MM.1S (cell line): Measurements from ENCODE around the gene LRRC19.

Source experiments
- DNase-seq: peaks from one replicate; pipeline ENCODE4 v3.0.0-alpha.2; 2015
- H2AFZ ChIP-seq: fragments of 300-600 bp; sonication (generic); 2 replicates; pipeline ENCODE4 v1.6.0; 2016; ENCODE audit warnings: antibody characterized with exemption, low read length
- H3F3A ChIP-seq: fragments of 300-600 bp; sonication (generic); 2 replicates; pipeline ENCODE4 v1.6.1; 2016; ENCODE audit warnings: mild to moderate bottlenecking, antibody characterized with exemption, low read length, moderate library complexity, mixed read lengths; ENCODE audit not compliant: insufficient read depth
- H3K27ac ChIP-seq: fragments of 300-600 bp; sonication (generic); 2 replicates; pipeline ENCODE4 v1.5.1; 2016; ENCODE audit warnings: mild to moderate bottlenecking, low read length
- H3K27me3 ChIP-seq: fragments of 300-600 bp; sonication (generic); replicated peaks from 2 replicates; pipeline ENCODE4 v1.6.0; 2016; ENCODE audit warnings: low read length; ENCODE audit not compliant: insufficient read depth
- H3K36me3 ChIP-seq: fragments of 300-600 bp; sonication (generic); replicated peaks from 2 replicates; pipeline ENCODE4 v1.6.1; 2016; ENCODE audit warnings: mild to moderate bottlenecking, low read length, mixed read lengths; ENCODE audit not compliant: insufficient read depth
- H3K4me1 ChIP-seq: fragments of 300-600 bp; sonication (generic); 2 replicates; pipeline ENCODE4 v1.6.1; 2016; ENCODE audit warnings: low read length, mixed read lengths
- H3K4me2 ChIP-seq: fragments of 300-600 bp; sonication (generic); 2 replicates; pipeline ENCODE4 v1.6.0; 2016; ENCODE audit warnings: low read depth, low read length
- H3K4me3 ChIP-seq: fragments of 300-600 bp; sonication (generic); 2 replicates; pipeline ENCODE4 v1.5.1; 2016; ENCODE audit warnings: low read length, mixed read lengths
- H3K79me2 ChIP-seq: fragments of 300-600 bp; sonication (generic); 2 replicates; pipeline ENCODE4 v1.6.1; 2016; ENCODE audit warnings: mixed run types, low read length, mixed read lengths
- H3K9ac ChIP-seq: fragments of 300-600 bp; sonication (generic); 2 replicates; pipeline ENCODE4 v1.6.1; 2016; ENCODE audit warnings: low read length, mixed read lengths
- H3K9me2 ChIP-seq: fragments of 300-600 bp; sonication (generic); replicated peaks from 2 replicates; pipeline ENCODE4 v1.6.1; 2016; ENCODE audit warnings: mild to moderate bottlenecking, low read length, mixed read lengths; ENCODE audit not compliant: insufficient read depth
- H3K9me3 ChIP-seq: fragments of 300-600 bp; sonication (generic); replicated peaks from 2 replicates; pipeline ENCODE4 v1.6.1; 2016; ENCODE audit warnings: mild to moderate bottlenecking, low read length, mixed read lengths; ENCODE audit not compliant: insufficient read depth
- H4K20me1 ChIP-seq: fragments of 300-600 bp; sonication (generic); 2 replicates; pipeline ENCODE4 v1.6.1; 2016; ENCODE audit warnings: mild to moderate bottlenecking, low read length, moderate library complexity, mixed read lengths; ENCODE audit not compliant: insufficient read depth
- CTCF ChIP-seq: fragments of 300-600 bp; sonication (generic); IDR thresholded peaks from 2 replicates; pipeline ENCODE4 v1.5.1; 2016; ENCODE audit warnings: antibody characterized with exemption, low read length, mixed read lengths
- EZH2 ChIP-seq: fragments of 300-600 bp; sonication (generic); optimal IDR thresholded peaks from 2 replicates; pipeline ENCODE3; 2017; ENCODE audit warnings: low read depth, mild to moderate bottlenecking, antibody characterized with exemption, low read length, mixed read lengths
- EZH2phosphoT487 ChIP-seq: fragments of 300-600 bp; sonication (generic); IDR thresholded peaks from 2 replicates; pipeline ENCODE4 v1.6.1; 2018; ENCODE audit warnings: antibody characterized with exemption, low read length

Gene LRRC19

GRCh38 chr9:26955921-26956859, 49.3 kb downstream of the LRRC19 start, which contains the start of gene IFT74:
Gene IFT74 (plus strand): TSS chr9:26956412. CDS start chr9:26961968, 5,556 bp downstream.
- Histone ChIP-seq H3K9ac (peak within 1 kb of the TSS; percentile 75), H3K79me2 (peaks cover 6% of the 10 kb centered on the region), H3K4me2 (peak within 1 kb of the TSS; percentile 86), H3F3A (no peaks in the 10 kb centered on the region), H2AFZ (peak within 1 kb of the TSS; percentile 87), H3K4me1 (no peaks in the 10 kb centered on the region), H3K4me3 (peak within 1 kb of the TSS; percentile 72), H4K20me1 (no peaks in the 10 kb centered on the region), H3K9me3 (no peaks in the 10 kb centered on the region), H3K27ac (peak within 1 kb of the TSS; percentile 68; the same call in 1 of the 2 replicates), H3K36me3 (no peaks in the 10 kb centered on the region), H3K9me2 (no peaks in the 10 kb centered on the region), H3K27me3 (no peaks in the 10 kb centered on the region)
- TF ChIP-seq EZH2 (no peak), CTCF (no peak)
- peak; percentile 94 for DNase-seq

GRCh38 chr9:26955222-26955903, 50.1 kb downstream of the LRRC19 start:
- peak overlapping the region; percentile 72 for H3K4me3 ChIP-seq
- H3K9ac ChIP-seq = peak overlapping the region; percentile 75

GRCh38 chr9:26954050-26954508, 51.4 kb downstream of the LRRC19 start:
- Histone ChIP-seq H3K4me1 (no peaks in the 10 kb centered on the region), H3K9me3 (no peaks in the 10 kb centered on the region), H3K9me2 (no peaks in the 10 kb centered on the region), H3K4me2 (no peak overlapping the region), H3K79me2 (peaks cover 6% of the 10 kb centered on the region), H4K20me1 (no peaks in the 10 kb centered on the region), H2AFZ (no peak overlapping the region), H3K27me3 (no peaks in the 10 kb centered on the region), H3F3A (no peaks in the 10 kb centered on the region), H3K36me3 (no peaks in the 10 kb centered on the region), H3K9ac (no peak overlapping the region), H3K4me3 (no peak overlapping the region), H3K27ac (no peak overlapping the region)
- TF ChIP-seq EZH2phosphoT487 (no peak), CTCF (no peak), EZH2 (no peak)
- DNase-seq = no peak

More at GRCh38 chr9:26955222-26955903, 50.1 kb downstream of the LRRC19 start:
- Histone ChIP-seq H3K36me3 (no peaks in the 10 kb centered on the region), H3K79me2 (peaks cover 6% of the 10 kb centered on the region), H3F3A (no peaks in the 10 kb centered on the region), H2AFZ (peak overlapping the region; percentile 87), H4K20me1 (no peaks in the 10 kb centered on the region), H3K27ac (peak overlapping the region; percentile 68; the same call in 1 of the 2 replicates), H3K9me3 (no peaks in the 10 kb centered on the region), H3K9me2 (no peaks in the 10 kb centered on the region), H3K4me1 (no peaks in the 10 kb centered on the region), H3K27me3 (no peaks in the 10 kb centered on the region), H3K4me2 (peak overlapping the region; percentile 86)
- DNase-seq = no peak
- TF ChIP-seq CTCF (no peak), EZH2 (no peak), EZH2phosphoT487 (no peak)
